Astrocyte (in vitro differentiated cells and primary cell): ENCODE results near the gene MLST8. TPM values are rescaled to one million over a fixed set of nuclear protein-coding genes. Genes with fewer than 3 reads are reported as not detected.
A peak's percentile ranks its signal among the peaks of the same experiment; 100 is the strongest.

ENCODE experiments used
- DNase-seq: peaks from one replicate; pipeline ENCODE4 v3.0.0-alpha.2; 2010; ENCODE audit warnings: low read depth
- FAIRE-seq: peaks from 2 replicates; lab custom pipeline; 2011; peaks lifted over from hg19 to GRCh38; lab: Jason Lieb, UNC
- H2AFZ ChIP-seq: 2 replicates; pipeline ENCODE4 v1.6.0; 2012; ENCODE audit warnings: low read depth, low read length, inconsistent platforms
- H3K27ac ChIP-seq: 2 replicates; pipeline ENCODE4 v1.5.1; 2011; ENCODE audit warnings: low read depth, low read length, inconsistent platforms
- H3K27me3 ChIP-seq: 2 replicates; pipeline ENCODE4 v1.6.0; 2011; ENCODE audit warnings: low read length, inconsistent platforms; ENCODE audit not compliant: insufficient read depth
- H3K36me3 ChIP-seq: 2 replicates; pipeline ENCODE4 v1.5.1; 2011; ENCODE audit warnings: low read length, inconsistent platforms; ENCODE audit not compliant: insufficient read depth
- H3K4me1 ChIP-seq: 2 replicates; pipeline ENCODE4 v1.5.1; 2011; ENCODE audit warnings: low read length, inconsistent platforms; ENCODE audit not compliant: insufficient read depth
- H3K4me2 ChIP-seq: 2 replicates; pipeline ENCODE4 v1.6.0; 2012; ENCODE audit warnings: low read length, inconsistent platforms
- H3K4me3 ChIP-seq: 2 replicates; pipeline ENCODE4 v1.5.1; 2011; ENCODE audit warnings: low read depth, mild to moderate bottlenecking, low read length, inconsistent platforms; ENCODE audit not compliant: insufficient read depth
- H3K79me2 ChIP-seq: 2 replicates; pipeline ENCODE4 v1.6.0; 2012; ENCODE audit warnings: mild to moderate bottlenecking, low read length, inconsistent platforms; ENCODE audit not compliant: insufficient read depth
- H3K9ac ChIP-seq: 2 replicates; pipeline ENCODE4 v1.6.0; 2012; ENCODE audit warnings: mild to moderate bottlenecking, low read length, inconsistent platforms
- H3K9me3 ChIP-seq: 2 replicates; pipeline ENCODE4 v1.5.1; 2012; ENCODE audit warnings: low read depth, mild to moderate bottlenecking, low read length, inconsistent platforms; ENCODE audit not compliant: insufficient read depth
- H4K20me1 ChIP-seq: 2 replicates; pipeline ENCODE4 v1.6.0; 2012; ENCODE audit warnings: low read length, inconsistent platforms; ENCODE audit not compliant: insufficient read depth
- H3K27ac Mint-ChIP-seq: one replicate; pipeline ENCODE4 v1.8.0; 2021; ENCODE audit warnings: mild to moderate bottlenecking, mixed read lengths; ENCODE audit not compliant: unreplicated experiment
- H3K27me3 Mint-ChIP-seq: one replicate; pipeline ENCODE4 v1.8.0; 2021; ENCODE audit warnings: low read depth, mixed read lengths; ENCODE audit not compliant: unreplicated experiment
- H3K36me3 Mint-ChIP-seq: one replicate; pipeline ENCODE4 v1.8.0; 2021; ENCODE audit warnings: low read depth, mixed read lengths; ENCODE audit not compliant: unreplicated experiment
- H3K4me1 Mint-ChIP-seq: one replicate; pipeline ENCODE4 v1.8.0; 2021; ENCODE audit warnings: low read depth, mixed read lengths; ENCODE audit not compliant: unreplicated experiment
- H3K4me3 Mint-ChIP-seq: one replicate; pipeline ENCODE4 v1.8.0; 2021; ENCODE audit warnings: mild to moderate bottlenecking, moderate library complexity, mixed read lengths; ENCODE audit not compliant: unreplicated experiment
- H3K9me3 Mint-ChIP-seq: one replicate; pipeline ENCODE4 v1.8.0; 2021; ENCODE audit warnings: mild to moderate bottlenecking, mixed read lengths; ENCODE audit not compliant: unreplicated experiment
- CTCF ChIP-seq: IDR thresholded peaks from 2 replicates; pipeline ENCODE4 v1.5.1; 2011; ENCODE audit warnings: low read depth, mild to moderate bottlenecking, inconsistent platforms, low read length, moderate library complexity; ENCODE audit not compliant: insufficient read depth
- EZH2 ChIP-seq: IDR thresholded peaks from 2 replicates; pipeline ENCODE4 v1.6.1; 2012; ENCODE audit warnings: mild to moderate bottlenecking, low read length, inconsistent platforms; ENCODE audit not compliant: insufficient read depth
- total RNA-seq: library from RNA; stranded (reverse); gene quantifications from 2 replicates; pipeline ENCODE4 v1.2.1, GENCODE V29; 2021

Gene MLST8
- total RNA-seq, 1 donor from 2014 or later, result 34.7 TPM

GRCh38 chr16:2237102-2237482 lies 31.8 kb downstream of the MLST8 start:
- no peak overlapping the region for H3K4me3 Mint-ChIP-seq

GRCh38 chr16:2237493-2238149 lies 32.4 kb downstream of the MLST8 start:
- Histone ChIP-seq H3K36me3 (no peaks in the 10 kb centered on the region), H3K4me2 (no peak overlapping the region), H3K79me2 (no peaks in the 10 kb centered on the region), H3K9ac (no peak overlapping the region), H3K27ac (no peak overlapping the region), H3K9me3 (no peaks in the 10 kb centered on the region), H3K27me3 (peaks cover 4% of the 10 kb centered on the region), H3K4me3 (no peak overlapping the region), H2AFZ (no peak overlapping the region), H4K20me1 (peaks cover 25% of the 10 kb centered on the region), H3K4me1 (peaks cover 10% of the 10 kb centered on the region)
- H3K4me3 Mint-ChIP-seq, result no peak overlapping the region
- FAIRE-seq (no peak), DNase-seq (no peak)
- no peaks in the 10 kb centered on the region for H3K4me1 Mint-ChIP-seq
- H3K36me3 Mint-ChIP-seq, result peaks cover 3% of the 10 kb centered on the region
- no peaks in the 10 kb centered on the region for H3K9me3 Mint-ChIP-seq
- H3K27ac Mint-ChIP-seq, result no peak overlapping the region
- TF ChIP-seq EZH2, result peak; percentile 12
- no peak for TF ChIP-seq CTCF
- H3K27me3 Mint-ChIP-seq, result no peaks in the 10 kb centered on the region

More at GRCh38 chr16:2237102-2237482, 31.8 kb downstream of the MLST8 start:
- H3K36me3 Mint-ChIP-seq, result peaks cover 3% of the 10 kb centered on the region
- no peaks in the 10 kb centered on the region for H3K9me3 Mint-ChIP-seq
- H2AFZ ChIP-seq, result no peak overlapping the region
- H3K27ac Mint-ChIP-seq, result no peak overlapping the region
- H3K27me3 ChIP-seq, result peaks cover 4% of the 10 kb centered on the region
- H3K4me1 Mint-ChIP-seq, result no peaks in the 10 kb centered on the region
- no peaks in the 10 kb centered on the region for H3K27me3 Mint-ChIP-seq
- H3K4me2 ChIP-seq, result peak overlapping the region; percentile 81
- peaks cover 22% of the 10 kb centered on the region for H4K20me1 ChIP-seq
- H3K9ac ChIP-seq, result no peak overlapping the region
- no peaks in the 10 kb centered on the region for H3K36me3 ChIP-seq
- FAIRE-seq, result no peak
- H3K4me3 ChIP-seq, result peak overlapping the region; percentile 17
- H3K79me2 ChIP-seq, result no peaks in the 10 kb centered on the region
- H3K27ac ChIP-seq, result no peak overlapping the region
- no peaks in the 10 kb centered on the region for H3K9me3 ChIP-seq
- TF ChIP-seq CTCF, result no peak
- TF ChIP-seq EZH2, result peak; percentile 85
- peaks cover 10% of the 10 kb centered on the region for H3K4me1 ChIP-seq
- no peak for DNase-seq

- Histone ChIP-seq H3K27ac (no peak overlapping the region), H3K36me3 (no peaks in the 10 kb centered on the region), H3K79me2 (no peaks in the 10 kb centered on the region), H3K4me2 (no peak overlapping the region), H3K4me1 (peaks cover 10% of the 10 kb centered on the region), H3K9ac (no peak overlapping the region), H2AFZ (no peak overlapping the region), H3K4me3 (no peak overlapping the region), H3K9me3 (no peaks in the 10 kb centered on the region), H3K27me3 (peaks cover 4% of the 10 kb centered on the region), H4K20me1 (peaks cover 25% of the 10 kb centered on the region)
- Mint-ChIP-seq H3K4me3 (no peak overlapping the region), H3K27ac (no peak overlapping the region), H3K27me3 (no peaks in the 10 kb centered on the region), H3K36me3 (peaks cover 3% of the 10 kb centered on the region), H3K4me1 (no peaks in the 10 kb centered on the region), H3K9me3 (no peaks in the 10 kb centered on the region)
- no peak for FAIRE-seq
- DNase-seq, result no peak
- TF ChIP-seq EZH2 (no peak), CTCF (no peak)
Observed at GRCh38 chr16:2238150-2238837, 33.0 kb downstream of the MLST8 start.
